ENCODE results near the gene SCN11A. TPM values are rescaled to one million over a fixed set of nuclear protein-coding genes. Genes with fewer than 3 reads are reported as not detected.
A peak's percentile ranks its signal among the peaks of the same experiment; 100 is the strongest.

SCN11A gene
- polyA plus RNA-seq, 2 of the 4 experiments (the other 2 are of a cell fraction), result 0.01 TPM; not detected in 1

DNA sequence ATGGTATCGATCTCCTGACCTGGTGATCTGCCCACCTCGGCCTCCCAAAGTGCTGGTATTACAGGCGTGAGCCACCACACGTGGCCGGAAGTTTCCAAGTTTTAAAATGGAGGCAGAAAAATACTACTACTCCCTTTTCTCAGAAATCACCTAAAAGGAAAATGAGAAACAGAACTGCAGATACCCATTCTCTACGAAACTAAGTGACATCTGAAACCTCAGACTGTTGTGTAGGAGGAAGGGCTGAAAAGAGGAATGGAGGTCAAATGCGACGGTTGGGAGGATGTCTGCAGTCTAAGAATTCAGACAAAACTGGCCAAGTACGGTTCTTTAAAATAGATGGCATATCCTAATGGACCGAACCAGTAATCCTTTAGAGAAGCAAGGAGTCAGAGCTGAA lies 24.2 kb upstream of the SCN11A start:
- no peak for ATAC-seq
- no peak for FAIRE-seq
- H3K4me1 ChIP-seq, result no peaks in the 10 kb centered on the region
- ChIA-PET POLR2A (no interaction called here), CTCF (interaction anchor here (0.8 to 2.0 kb wide), 2 partner anchors 21 to 50 kb away, joined by 3 to 6 read pairs; no protein-coding TSS in a partner anchor)
- 94% methylated on average over 10 of the region's 10 CpGs for WGBS (ENCODE audit: missing lambda C conversion rate)
- no peak overlapping the region for H3K27ac ChIP-seq
- H3K4me2 ChIP-seq, result no peak overlapping the region
- DNase-seq (ENCODE audit: low read depth in 1 of 2, low spot score in 1 of 2), result no peak
- H3K9me3 ChIP-seq, result no peaks in the 10 kb centered on the region
- TF ChIP-seq PHF8 (IDR thresholded peaks at IDR 0.05; ENCODE audit: borderline replicate concordance, low read depth), result no peak
- TF ChIP-seq, protein P1, sequence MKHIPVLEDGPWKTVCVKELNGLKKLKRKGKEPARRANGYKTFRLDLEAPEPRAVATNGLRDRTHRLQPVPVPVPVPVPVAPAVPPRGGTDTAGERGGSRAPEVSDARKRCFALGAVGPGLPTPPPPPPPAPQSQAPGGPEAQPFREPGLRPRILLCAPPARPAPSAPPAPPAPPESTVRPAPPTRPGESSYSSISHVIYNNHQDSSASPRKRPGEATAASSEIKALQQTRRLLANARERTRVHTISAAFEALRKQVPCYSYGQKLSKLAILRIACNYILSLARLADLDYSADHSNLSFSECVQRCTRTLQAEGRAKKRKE (CRISPR knock-in tag; IDR thresholded peaks at IDR 0.05; ENCODE audit: low read depth), result no peak
- no peak for TF ChIP-seq RNF2 (IDR thresholded peaks at IDR 0.05; ENCODE audit: borderline replicate concordance, low read depth)
- TF ChIP-seq SREBF2 (IDR thresholded peaks at IDR 0.05), result no peak
- TF ChIP-seq FOSL2 (IDR thresholded peaks at IDR 0.05), result no peak
- no peak for TF ChIP-seq FOSL2 (CRISPR knock-in tag; IDR thresholded peaks at IDR 0.05)
- no peak for TF ChIP-seq FOXS1 (CRISPR knock-in tag; IDR thresholded peaks at IDR 0.05)
- TF ChIP-seq GATA3 (IDR thresholded peaks at IDR 0.05; ENCODE audit: borderline replicate concordance), result no peak
- TF ChIP-seq TP53 (CRISPR knock-in tag; IDR thresholded peaks at IDR 0.05), result no peak
- no peak for TF ChIP-seq ESRRA (IDR thresholded peaks at IDR 0.05; ENCODE audit: borderline replicate concordance, low read length)
- H3K4me3 ChIP-seq, result no peak overlapping the region

DNA sequence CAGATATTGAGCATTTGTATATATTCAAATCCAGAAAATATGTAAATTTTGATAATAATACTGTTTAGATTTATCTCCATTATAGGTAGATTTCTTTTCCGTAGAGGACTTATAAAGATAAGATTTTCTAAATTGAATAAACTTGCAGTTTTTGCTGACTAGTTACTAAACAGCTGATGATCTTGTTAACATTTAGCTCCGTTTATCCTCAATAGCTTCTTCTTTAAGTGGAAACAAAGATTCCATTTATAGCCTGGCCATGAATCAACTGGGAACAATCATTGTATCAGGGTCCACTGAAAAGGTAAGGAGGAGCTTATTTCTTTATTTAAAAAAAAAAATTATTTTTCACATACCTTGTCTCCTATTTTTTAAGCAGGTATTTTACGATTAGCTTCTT lies 16.8 kb upstream of the SCN11A start:
- H3K4me3 ChIP-seq, result no peak overlapping the region
- DNase-seq (ENCODE audit: low read depth in 1 of 2, low spot score in 1 of 2) (no peak), FAIRE-seq (no peak), ATAC-seq (no peak)
- no peaks in the 10 kb centered on the region for H3K9me3 ChIP-seq
- H3K27ac ChIP-seq, result no peak overlapping the region
- CTCF ChIA-PET, result interaction anchor here (0.6 to 1.3 kb wide), 3 partner anchors 12 to 223 kb away, joined by 3 to 7 read pairs (median 4); no protein-coding TSS in a partner anchor
- H3K4me2 ChIP-seq, result no peak overlapping the region
- WGBS (ENCODE audit: missing lambda C conversion rate), result 86% methylated on average over 3 of the region's 3 CpGs
- POLR2A ChIA-PET, result no interaction called here
- TF ChIP-seq CHD2 (IDR thresholded peaks at IDR 0.05; ENCODE audit: low read length, partially characterized antibody) (no peak), HOXB13 (CRISPR knock-in tag; IDR thresholded peaks at IDR 0.05; ENCODE audit: low read depth) (no peak), MAFK (IDR thresholded peaks at IDR 0.05; ENCODE audit: partially characterized antibody) (peak; percentile 33)
- no peaks in the 10 kb centered on the region for H3K4me1 ChIP-seq

DNA sequence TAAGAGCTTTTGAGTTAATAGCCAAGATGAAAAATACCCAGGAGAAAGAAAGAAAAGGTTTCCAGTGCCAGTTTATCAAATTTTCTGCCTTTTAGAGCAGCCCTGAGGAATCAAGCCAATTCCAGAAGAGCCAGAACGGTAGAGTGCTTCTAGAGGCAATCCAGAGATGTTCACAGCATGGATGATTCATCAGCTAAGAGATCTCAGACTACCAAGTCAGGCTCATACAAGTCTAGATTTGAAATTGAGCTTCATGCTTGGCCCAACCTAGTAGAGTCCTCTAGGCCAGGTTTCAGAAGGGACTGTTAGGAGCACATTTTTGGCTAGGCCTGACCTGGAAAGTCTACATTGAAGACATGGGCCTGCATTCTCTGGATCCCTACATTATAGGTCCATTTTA lies 15.5 kb upstream of the SCN11A start:
- FAIRE-seq (no peak), DNase-seq (ENCODE audit: low read depth in 1 of 2, low spot score in 1 of 2) (no peak), ATAC-seq (no peak)
- Histone ChIP-seq H3K4me2 (no peak overlapping the region), H3K27ac (no peak overlapping the region), H3K9me3 (no peaks in the 10 kb centered on the region), H3K4me3 (no peak overlapping the region), H3K4me1 (no peaks in the 10 kb centered on the region)
- WGBS (ENCODE audit: missing lambda C conversion rate), result 40% methylated on average over 1 of the region's 1 CpG
- CTCF ChIA-PET, result interaction anchor here (1.1 to 1.6 kb wide), 2 partner anchors 15 to 224 kb away, joined by 4 read pairs; no protein-coding TSS in a partner anchor
- POLR2A ChIA-PET, result no interaction called here
- TF ChIP-seq MYC (IDR thresholded peaks at IDR 0.05; ENCODE audit: borderline replicate concordance, low read length), result no peak
- TF ChIP-seq FOSB (CRISPR knock-in tag; IDR thresholded peaks at IDR 0.05), result no peak
- TF ChIP-seq, protein P2, sequence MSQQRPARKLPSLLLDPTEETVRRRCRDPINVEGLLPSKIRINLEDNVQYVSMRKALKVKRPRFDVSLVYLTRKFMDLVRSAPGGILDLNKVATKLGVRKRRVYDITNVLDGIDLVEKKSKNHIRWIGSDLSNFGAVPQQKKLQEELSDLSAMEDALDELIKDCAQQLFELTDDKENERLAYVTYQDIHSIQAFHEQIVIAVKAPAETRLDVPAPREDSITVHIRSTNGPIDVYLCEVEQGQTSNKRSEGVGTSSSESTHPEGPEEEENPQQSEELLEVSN (IDR thresholded peaks at IDR 0.05; ENCODE audit: borderline replicate concordance, low read depth), result no peak
- no peak for TF ChIP-seq POLR2AphosphoS2 (conservative IDR thresholded peaks at IDR 0.05; ENCODE audit: low read length)
- TF ChIP-seq BHLHE40 (IDR thresholded peaks at IDR 0.05; ENCODE audit: low read depth, low read length), result no peak
- TF ChIP-seq, protein P3, sequence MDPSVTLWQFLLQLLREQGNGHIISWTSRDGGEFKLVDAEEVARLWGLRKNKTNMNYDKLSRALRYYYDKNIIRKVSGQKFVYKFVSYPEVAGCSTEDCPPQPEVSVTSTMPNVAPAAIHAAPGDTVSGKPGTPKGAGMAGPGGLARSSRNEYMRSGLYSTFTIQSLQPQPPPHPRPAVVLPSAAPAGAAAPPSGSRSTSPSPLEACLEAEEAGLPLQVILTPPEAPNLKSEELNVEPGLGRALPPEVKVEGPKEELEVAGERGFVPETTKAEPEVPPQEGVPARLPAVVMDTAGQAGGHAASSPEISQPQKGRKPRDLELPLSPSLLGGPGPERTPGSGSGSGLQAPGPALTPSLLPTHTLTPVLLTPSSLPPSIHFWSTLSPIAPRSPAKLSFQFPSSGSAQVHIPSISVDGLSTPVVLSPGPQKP (IDR thresholded peaks at IDR 0.05; ENCODE audit: low read depth, low read length), result no peak
- no peak for TF ChIP-seq HOXA7 (CRISPR knock-in tag; IDR thresholded peaks at IDR 0.05)
- TF ChIP-seq SREBF2 (IDR thresholded peaks at IDR 0.05), result no peak
- no peak for TF ChIP-seq ZFP36 (IDR thresholded peaks at IDR 0.05; ENCODE audit: borderline replicate concordance, partially characterized antibody)
- no peak for TF ChIP-seq ZSCAN20 (CRISPR knock-in tag; IDR thresholded peaks at IDR 0.05)
- no peak for TF ChIP-seq PHF8 (IDR thresholded peaks at IDR 0.05; ENCODE audit: borderline replicate concordance, low read depth)
- TF ChIP-seq, protein P4, sequence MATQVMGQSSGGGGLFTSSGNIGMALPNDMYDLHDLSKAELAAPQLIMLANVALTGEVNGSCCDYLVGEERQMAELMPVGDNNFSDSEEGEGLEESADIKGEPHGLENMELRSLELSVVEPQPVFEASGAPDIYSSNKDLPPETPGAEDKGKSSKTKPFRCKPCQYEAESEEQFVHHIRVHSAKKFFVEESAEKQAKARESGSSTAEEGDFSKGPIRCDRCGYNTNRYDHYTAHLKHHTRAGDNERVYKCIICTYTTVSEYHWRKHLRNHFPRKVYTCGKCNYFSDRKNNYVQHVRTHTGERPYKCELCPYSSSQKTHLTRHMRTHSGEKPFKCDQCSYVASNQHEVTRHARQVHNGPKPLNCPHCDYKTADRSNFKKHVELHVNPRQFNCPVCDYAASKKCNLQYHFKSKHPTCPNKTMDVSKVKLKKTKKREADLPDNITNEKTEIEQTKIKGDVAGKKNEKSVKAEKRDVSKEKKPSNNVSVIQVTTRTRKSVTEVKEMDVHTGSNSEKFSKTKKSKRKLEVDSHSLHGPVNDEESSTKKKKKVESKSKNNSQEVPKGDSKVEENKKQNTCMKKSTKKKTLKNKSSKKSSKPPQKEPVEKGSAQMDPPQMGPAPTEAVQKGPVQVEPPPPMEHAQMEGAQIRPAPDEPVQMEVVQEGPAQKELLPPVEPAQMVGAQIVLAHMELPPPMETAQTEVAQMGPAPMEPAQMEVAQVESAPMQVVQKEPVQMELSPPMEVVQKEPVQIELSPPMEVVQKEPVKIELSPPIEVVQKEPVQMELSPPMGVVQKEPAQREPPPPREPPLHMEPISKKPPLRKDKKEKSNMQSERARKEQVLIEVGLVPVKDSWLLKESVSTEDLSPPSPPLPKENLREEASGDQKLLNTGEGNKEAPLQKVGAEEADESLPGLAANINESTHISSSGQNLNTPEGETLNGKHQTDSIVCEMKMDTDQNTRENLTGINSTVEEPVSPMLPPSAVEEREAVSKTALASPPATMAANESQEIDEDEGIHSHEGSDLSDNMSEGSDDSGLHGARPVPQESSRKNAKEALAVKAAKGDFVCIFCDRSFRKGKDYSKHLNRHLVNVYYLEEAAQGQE (IDR thresholded peaks at IDR 0.05), result no peak
- TF ChIP-seq CHD2 (IDR thresholded peaks at IDR 0.05; ENCODE audit: low read length, partially characterized antibody), result no peak
- TF ChIP-seq TFCP2L1 (CRISPR knock-in tag; IDR thresholded peaks at IDR 0.05), result no peak
- no peak for TF ChIP-seq ESRRA (IDR thresholded peaks at IDR 0.05; ENCODE audit: borderline replicate concordance, low read length)
- no peak for TF ChIP-seq NPAS2 (CRISPR knock-in tag; IDR thresholded peaks at IDR 0.05; ENCODE audit: borderline replicate concordance)
- TF ChIP-seq, protein P1 (CRISPR knock-in tag; IDR thresholded peaks at IDR 0.05; ENCODE audit: low read depth), result no peak
- TF ChIP-seq HOXB5 (CRISPR knock-in tag; IDR thresholded peaks at IDR 0.05), result no peak
- no peak for TF ChIP-seq ZNF302 (CRISPR knock-in tag; IDR thresholded peaks at IDR 0.05)

All from A549 (cell line).